GM12874 (cell line): ENCODE results near the gene KHK.

Experiments
- CTCF ChIP-seq: IDR thresholded peaks from 2 replicates; pipeline ENCODE4 v1.5.1; 2011; ENCODE audit warnings: low read depth, mild to moderate bottlenecking, control low read depth, low read length, moderate library complexity; ENCODE audit not compliant: insufficient read depth

The KHK gene

GRCh38 chr2:27067385-27067784 is 19.2 kb upstream of the KHK start:
- TF ChIP-seq CTCF, result no peak

DNA sequence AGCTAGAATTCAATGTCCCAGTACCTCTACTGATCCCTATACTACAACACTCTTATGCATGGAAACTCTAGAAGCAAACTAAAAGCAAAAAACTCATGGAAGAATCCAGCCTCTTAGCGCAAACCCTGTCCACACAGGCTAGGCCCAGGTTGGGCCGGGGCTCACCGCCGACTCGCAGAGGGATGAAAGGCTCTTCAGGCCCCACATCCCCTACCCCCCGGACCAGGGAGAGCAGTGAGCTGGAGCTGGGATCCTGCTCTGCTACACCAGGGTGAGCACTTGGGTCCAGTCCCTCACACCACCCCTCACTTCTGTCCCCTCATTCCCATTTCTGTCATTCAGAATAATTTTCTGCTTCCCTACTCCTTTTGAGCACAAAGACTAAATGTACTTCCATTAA is 17.1 kb upstream of the KHK start:
- no peak for TF ChIP-seq CTCF

- no peak for TF ChIP-seq CTCF
These were observed 16.5 kb upstream of the KHK start for GRCh38 chr2:27069961-27070618.

- TF ChIP-seq CTCF, result no peak
These were observed 15.8 kb upstream of the KHK start for GRCh38 chr2:27070653-27071276.

DNA sequence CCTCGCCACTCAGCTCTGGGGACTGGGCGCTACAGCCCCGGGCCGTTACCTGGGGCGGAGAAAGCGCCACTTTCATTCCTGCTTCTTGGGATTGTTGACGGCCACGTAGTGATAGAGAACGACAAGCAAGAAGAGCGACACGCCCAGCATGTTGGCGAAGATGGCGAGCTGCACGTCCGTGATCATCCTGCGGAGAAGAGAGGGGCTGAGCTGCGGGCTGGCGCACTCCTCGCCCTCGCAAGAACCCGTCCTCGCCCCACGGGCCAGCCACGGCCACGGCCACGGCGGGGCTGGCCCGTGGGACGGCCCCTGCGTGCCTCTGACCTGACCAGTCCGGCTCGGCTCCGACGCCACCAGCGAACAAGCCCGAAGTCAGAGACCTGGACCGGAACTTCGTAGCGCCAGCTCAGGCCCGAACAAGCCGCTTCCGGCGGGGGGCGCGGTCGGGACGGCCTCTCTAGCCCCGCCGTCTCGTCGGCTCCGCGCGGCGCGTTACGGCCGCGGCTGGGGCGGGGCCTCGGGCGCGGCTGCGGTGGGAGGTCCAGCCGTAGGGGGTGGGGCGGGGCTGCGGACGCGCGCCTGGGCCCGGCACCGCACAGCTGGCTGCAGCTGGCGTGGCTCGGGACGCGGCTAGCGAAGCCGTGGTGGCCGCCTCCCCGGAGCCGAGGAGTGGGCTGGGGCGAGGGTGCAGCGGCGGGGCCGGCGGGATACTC is 15.1 kb upstream of the KHK start, which contains the start of gene OST4:
OST4 (minus strand) TSS at position 378 of the 713 bp plus-strand sequence.
- no peak for TF ChIP-seq CTCF

DNA sequence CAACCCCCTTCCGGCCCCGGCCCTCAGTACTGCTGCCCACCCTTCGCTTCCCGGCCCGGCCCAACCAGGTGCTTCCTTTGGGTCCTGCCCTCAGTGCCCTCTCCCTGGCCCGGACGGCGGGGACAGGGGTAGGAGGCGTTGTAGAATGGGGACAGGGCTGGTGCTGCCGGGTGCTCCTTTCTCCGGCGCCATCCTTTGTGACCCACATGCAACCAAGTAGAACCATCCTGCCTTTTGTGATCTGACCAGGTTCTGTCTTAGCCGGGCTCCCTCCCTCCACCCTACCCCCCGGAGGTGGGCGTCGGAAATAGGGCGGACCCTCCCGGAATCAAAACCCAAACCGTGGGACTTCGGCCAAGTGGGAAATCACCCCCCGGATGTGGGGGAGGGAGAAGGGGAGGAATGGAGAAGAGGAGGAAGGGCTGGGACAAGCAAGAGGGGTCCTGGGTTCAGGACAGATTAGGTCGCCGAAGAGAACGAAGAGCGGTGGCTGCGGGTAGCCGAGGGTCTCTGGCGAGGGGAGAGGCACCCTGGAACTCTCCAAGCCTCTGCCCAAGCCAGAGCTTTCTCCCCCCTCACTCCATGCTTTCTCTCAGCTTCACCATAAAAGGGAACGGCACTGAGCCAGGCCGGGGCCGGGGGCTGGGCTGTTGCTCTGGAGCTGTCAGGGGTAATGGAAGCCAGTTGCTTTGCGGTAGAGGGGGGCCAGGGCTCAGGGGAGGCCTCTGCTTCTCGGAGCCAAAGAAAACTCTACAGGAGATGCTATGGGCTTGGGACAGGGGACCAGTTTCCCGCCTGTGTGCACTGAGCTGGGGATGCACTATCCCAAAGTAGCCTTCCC is 14.4 kb upstream of the KHK start:
- no peak for TF ChIP-seq CTCF

DNA sequence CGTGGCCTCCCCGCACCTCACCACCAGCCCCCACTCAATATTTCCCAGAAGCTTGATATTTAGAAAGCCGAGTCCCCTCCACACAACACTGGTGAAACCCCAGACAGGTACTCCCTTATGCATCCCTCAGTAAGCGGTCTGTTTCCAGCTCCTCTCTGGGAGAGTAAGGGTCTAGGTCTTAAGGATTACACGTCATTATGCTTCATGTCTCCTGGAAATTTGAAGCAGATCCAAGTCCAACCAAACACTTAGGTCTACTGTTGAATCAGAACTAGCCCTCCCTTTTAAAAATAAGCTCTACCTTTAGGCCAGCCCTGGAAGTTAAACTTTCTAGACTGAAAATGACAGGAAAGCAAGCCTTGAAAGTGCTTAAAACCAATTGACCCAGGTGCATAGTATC is 13.7 kb upstream of the KHK start:
- no peak for TF ChIP-seq CTCF
